HG03378 (cell line): ENCODE results near the gene IFNL4.
"Not testable (repeated sequence)": the region's sequence is repeated elsewhere in the genome, so short reads cannot be mapped to it uniquely, and the experiment has no call there.

Experiments used
- ATAC-seq: cut with Tn5 transposase; IDR thresholded peaks from one replicate; pipeline ENCODE4 v1.9.1; 2021; ENCODE audit warnings: mild to moderate bottlenecking, moderate library complexity; ENCODE audit not compliant: unreplicated experiment

Gene IFNL4

DNA sequence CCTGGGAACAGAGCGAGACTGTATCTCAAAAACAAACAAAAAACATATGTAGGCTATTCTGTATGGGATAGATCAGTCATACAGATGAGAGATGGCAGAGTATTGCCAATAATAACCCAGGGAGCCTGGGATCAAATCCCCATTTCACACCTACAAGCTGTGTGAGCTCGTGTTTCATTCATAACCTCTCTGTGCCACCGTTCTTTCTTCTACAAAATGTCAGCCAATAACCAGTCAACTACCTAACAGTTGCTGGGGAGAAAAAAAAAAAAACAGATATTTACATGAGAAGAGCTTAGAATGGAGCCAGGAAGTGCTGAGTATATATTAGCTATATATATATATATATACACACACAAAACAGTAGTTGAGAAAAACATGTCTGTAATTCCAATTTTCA, 13.0 kb upstream of the IFNL4 start:
- ATAC-seq, result no peak

- ATAC-seq, result no peak
Measured at GRCh38 chr19:39257227-39257626, 8.6 kb upstream of the IFNL4 start.

DNA sequence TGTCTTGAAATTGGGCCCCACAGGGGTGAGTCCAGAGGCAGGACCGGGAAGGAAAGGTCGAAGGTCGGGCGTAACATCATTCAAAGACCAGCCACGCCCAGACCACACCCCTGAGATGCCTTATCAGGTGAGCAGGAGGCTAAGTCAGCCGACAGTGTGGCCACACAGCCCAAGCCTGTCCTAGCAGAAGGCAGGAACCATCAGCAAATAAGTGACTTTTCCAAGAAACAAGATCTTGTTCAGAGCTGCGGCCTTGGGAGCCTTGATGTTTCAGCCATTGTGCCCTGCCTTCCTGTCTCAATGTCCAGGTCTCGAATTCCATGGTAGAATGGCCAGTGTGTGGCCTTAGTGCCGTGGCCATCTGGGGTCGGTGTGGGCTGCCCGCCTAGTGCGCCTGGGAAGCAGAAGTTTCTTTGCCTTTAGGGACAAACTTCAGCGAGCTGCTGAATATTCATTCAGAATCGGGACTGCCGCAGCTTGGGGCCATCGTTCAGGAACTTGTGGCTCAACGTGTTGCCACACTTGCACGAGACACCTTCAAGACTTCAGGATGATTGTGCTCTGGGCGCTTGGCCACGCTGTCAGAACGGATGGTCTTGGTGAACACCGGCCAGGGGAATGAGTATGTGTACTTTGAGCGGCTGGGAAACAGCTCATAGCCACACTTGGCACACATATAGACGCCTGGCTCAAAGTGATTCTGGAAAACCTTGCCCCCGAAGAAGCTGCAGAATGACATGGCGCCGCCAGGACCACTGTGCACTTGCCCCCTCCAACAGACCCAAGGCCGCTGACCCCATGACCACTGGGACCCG, 6.1 kb upstream of the IFNL4 start:
- ATAC-seq, result no peak

DNA sequence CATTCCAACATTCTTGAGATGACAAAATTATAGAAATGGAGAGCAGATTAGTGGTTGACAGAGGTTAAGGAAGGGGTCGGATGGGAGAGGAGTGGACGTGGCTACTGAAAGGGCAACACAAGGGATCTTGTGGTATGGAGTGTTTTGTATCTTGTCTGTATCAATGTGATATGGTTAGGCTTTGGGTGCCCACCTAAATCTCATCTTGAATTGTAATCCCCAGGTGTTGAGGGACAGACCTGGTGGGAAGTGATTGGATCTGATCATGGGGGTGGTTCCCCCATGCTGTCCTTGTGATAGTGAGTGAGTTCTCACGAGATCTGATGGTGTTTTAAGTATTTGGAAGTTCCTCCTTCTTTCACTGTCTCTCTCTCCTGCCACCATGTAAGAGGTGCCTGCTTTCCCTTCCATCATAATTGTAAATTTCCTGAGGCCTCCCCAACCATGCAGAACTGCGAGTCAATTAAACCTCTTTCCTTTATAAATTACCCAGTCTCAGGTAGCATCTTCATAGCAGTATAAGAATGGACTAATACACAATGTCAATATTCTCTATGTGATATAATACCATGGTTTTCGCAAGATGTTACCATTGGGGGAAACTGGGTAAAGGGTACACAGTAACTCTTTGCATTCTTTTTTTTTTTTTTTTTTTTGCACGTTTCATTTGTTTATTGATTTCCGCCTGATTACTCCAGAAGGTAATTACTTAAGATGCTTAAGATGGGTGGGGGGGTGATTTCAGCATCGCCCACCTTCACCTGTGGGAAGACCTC, 4.9 kb upstream of the IFNL4 start:
- no peak for ATAC-seq

- ATAC-seq, result no peak
Measured at GRCh38 chr19:39252458-39252857, 3.8 kb upstream of the IFNL4 start.

GRCh38 chr19:39251846-39252245, 3.2 kb upstream of the IFNL4 start:
- ATAC-seq, result no peak

DNA sequence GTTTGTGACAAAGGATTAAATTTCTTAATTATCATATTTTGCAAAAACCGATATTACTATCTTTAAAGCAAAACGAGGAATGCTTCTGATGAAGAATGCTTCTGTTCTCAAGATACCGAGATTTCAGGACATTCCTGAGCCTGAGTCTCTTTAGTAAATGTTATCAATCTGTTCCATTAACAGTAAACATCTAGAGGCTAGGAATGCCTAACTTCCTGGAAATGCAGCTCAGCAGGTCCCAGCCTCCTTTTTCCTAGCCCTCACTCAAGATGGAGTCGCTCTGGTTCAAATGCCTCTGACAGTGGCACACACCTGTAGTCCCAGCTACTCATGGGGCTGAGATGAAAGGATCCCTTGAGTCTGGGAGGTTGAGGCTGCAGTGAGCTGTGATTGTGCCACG, 2.4 kb upstream of the IFNL4 start:
- ATAC-seq, result no peak

GRCh38 chr19:39247701-39248664, 673 bp downstream of the IFNL4 start:
- ATAC-seq, result no peak

GRCh38 chr19:39246951-39247669, 1.5 kb downstream of the IFNL4 start:
- ATAC-seq, result no peak

DNA sequence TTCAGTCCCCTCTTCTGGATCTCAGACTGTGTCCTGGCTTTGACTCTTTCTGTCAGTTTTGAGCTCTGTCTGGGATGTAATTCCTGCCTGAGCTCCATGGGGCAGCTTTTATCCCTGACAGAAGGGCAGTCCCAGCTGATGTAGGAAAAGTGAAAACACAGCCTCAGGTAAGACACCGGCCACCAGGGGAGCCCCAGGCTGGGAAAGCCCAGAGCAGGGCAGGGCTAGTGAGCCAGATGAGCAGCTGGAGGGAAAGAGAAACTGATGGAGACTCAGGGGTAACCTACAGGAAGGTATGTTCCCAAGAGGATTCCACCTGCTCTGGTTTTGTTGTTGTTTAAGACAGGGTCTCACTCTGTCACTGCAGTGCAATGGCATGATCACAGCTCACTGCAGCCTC, 3.5 kb downstream of the IFNL4 start:
- ATAC-seq, result not testable (repeated sequence)

DNA sequence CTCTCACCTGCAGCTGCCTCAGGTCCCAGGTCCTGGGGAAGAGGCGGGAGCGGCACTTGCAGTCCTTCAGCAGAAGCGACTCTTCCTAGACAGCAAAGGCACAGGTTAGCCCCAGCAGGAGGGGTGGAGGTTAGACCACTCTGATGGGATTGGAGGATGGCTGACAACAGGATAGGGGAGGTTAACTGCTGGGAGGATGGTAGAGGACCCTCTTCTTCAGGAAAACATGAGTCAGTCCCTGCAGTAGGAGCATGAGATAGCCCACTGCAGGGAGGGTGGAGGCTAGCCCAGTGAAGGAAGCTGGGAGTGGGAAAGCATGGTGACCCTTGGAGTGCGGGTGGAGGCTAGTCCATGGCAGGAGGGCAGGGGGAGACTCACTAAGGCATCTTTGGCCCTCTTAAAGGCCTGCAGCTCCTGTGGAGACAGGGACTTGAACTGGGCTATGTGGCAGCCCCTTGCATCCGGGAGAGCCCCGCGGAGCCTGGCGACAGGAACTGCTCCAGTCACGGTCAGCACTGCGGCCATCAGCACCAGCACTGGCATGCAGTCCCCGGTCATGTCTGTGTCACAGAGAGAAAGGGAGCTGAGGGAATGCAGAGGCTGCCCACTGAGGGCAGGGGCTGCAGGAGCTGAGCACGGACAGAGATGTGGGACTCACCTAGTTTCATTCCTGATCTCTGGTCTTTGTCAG, 4.1 kb downstream of the IFNL4 start, which contains the start of gene IFNL3:
IFNL3 (minus strand) TSS at position 597 of the 691 bp plus-strand sequence; CDS start at position 558, 39 bp downstream.
- ATAC-seq, result not testable (repeated sequence)

DNA sequence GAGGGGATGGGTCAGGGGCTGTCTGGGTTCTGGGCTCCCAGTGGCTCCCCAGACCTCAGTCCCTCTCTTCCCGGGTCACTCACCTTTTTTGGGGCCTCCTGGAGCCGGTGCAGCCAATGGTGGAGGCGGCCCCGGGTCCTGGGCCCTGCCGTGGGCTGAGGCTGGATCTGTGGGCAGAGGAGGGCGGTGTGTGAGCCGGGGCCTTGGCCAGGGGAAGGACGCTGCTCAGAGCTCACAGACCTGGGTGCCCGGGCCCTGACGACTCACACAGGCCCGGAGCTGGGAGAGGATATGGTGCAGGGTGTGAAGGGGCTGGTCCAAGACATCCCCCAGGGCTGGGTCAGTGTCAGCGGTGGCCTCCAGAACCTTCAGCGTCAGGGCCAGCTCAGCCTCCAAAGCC, 4.9 kb downstream of the IFNL4 start:
- ATAC-seq, result not testable (repeated sequence)

DNA sequence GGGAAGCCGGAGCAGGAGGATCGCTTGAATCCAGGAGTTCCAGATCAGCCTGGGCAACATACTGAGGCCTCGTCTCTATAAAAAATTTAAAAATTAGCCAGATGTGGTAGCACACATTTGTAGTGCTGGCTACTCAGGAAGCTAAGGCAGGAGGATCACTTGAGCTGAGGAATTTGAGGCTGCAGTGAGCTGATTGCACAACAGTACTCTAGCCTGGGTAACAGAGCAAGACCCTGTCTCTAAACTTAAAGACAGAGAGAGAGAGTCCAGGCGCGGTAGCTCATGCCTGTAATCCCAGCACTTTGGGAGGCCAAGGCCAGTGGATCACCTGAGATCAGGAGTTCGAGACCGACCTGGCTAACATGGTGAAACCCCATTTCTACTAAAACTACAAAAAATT, 8.2 kb downstream of the IFNL4 start:
- ATAC-seq, result no peak

- ATAC-seq, result no peak
Measured at GRCh38 chr19:39238944-39239343, 9.7 kb downstream of the IFNL4 start.

DNA sequence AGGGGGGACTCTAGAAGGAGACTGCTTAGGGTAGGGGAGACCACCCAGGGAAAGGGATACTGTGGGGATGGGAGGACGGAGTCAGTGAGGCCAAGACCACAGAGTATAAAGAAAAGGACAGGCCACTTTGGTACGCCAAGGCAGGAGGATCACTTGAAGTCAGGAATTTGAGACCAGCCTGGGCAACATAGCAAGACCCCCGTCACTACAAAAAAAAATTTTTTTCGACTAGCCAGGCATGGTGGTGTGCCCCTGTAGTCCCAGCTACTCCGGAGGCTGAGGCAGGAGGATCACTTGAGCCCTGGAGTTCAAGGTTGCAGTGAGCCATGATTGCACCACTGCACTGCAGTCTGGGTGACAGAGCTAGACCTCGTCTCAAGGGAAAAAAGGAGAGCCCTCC, 10.4 kb downstream of the IFNL4 start:
- ATAC-seq, result no peak

- no peak for ATAC-seq
Measured at GRCh38 chr19:39237200-39238184, 11.2 kb downstream of the IFNL4 start.

DNA sequence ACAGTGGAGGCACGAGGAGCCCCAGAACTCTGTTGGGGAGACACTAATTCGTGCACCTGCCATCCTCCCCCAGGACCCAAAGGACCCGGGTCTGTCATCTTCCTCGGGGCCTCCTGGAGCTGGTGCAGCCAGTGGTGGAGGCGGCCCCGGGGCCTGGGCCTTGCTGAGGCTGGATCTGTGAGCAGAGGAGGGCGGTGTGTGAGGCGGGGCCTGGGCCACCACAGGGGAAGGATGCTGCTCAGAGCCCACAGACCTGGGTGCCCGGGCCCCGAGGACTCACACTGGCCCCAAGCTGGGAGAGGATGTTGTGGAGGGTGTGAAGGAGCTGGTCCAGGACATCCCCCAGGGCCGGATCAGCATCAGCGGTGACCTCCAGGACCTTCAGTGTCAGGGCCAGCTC, 12.1 kb downstream of the IFNL4 start:
- ATAC-seq, result no peak

DNA sequence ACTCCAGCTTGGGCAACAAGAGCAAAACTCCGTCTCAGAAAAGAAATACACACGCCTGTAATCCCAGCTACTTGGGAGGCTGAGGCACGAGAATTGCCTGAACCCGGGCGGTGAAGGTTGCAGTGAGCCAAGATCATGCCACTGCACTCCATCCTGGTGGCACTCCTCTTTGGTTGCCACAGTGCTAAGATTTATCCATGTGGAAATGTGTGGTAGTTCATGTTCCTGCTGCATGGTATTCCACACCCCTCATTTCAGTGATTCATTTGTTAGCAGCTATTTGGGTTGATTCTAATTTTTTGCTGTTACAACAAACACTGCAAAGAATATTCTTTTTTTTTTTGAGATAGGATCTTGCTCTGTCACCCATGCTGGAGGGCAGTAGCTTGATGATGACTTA, 15.9 kb downstream of the IFNL4 start:
- ATAC-seq, result no peak
